Sigmoid colon (tissue), 4 donors: ENCODE data around the gene FHOD3.

ENCODE experiments used
- CTCF ChIP-seq, 4 experiments: fragments of 450-650 bp in 3 of 4; fragments of 200-600 bp in 1 of 4; IDR thresholded peaks; one replicate each; pipeline ENCODE4 v1.5.1; 2016 to 2019; ENCODE audit warnings: antibody characterized with exemption in 4 of 4, mild to moderate bottlenecking in 3 of 4, moderate library complexity in 2 of 4
- POLR2A ChIP-seq, 2 donors: fragments of 450-650 bp; IDR thresholded peaks; one replicate each; pipeline ENCODE4 v1.6.1; 2016; ENCODE audit warnings: antibody characterized with exemption in 2 of 2, mild to moderate bottlenecking in 2 of 2, moderate library complexity in 2 of 2
- POLR2AphosphoS5 ChIP-seq, 4 donors: sonication (generic); formaldehyde crosslinking; IDR thresholded peaks; one replicate each; pipeline ENCODE4 v1.6.1; 2017; ENCODE audit warnings: antibody characterized with exemption in 4 of 4

DNA sequence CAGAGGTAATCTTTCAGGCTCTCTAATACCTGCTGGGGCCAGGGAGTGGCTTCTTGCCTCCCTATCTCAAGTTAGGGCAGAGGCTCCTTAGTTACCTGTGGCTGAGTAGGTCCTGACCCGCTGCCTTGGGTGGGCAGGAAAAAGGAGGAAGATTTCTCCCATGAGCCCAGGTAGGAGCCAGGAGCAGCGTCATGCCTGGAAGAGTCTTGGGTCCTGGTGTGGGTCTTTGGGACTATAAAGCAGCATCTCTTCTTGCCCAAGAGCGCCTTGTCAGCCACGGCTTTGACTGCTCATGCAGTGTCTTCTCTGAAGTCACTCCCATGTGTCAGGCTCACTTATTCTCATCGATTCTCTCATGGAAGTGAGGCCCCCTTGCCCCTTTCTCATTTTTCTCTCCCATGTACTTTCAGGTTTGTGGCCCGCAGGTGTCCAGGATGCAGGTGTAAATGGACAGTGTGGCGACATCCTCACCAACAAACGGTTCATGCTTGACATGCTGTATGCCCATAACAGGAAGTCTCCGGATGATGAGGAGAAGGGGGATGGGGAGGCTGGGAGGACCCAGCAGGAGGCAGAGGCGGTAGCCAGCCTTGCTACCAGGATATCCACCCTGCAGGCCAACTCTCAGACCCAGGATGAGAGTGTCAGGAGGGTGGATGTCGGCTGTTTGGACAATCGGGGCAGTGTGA, 420.1 kb downstream of the FHOD3 start:
- TF ChIP-seq POLR2AphosphoS5 (IDR thresholded peaks at IDR 0.05), result no peak
- TF ChIP-seq POLR2A (IDR thresholded peaks at IDR 0.05), result no peak
- no peak for TF ChIP-seq CTCF (IDR thresholded peaks at IDR 0.05)
